Endothelial cell of umbilical vein (primary cell): ENCODE results near the gene DPM2. TPM values are rescaled to one million over a fixed set of nuclear protein-coding genes. Genes with fewer than 3 reads are reported as not detected.

ENCODE experiments used
- BruUV-seq: library from RNA; stranded (reverse); fragments of 400-500 nt; replicated peaks from 2 replicates; lab custom pipeline; 2021; lab: Mats Ljungman, UMichigan
- CTCF ChIA-PET: fragments of 300-600, 350-600 bp; sonication (Branson Sonifier 250); formaldehyde crosslinking; loops from one replicate; lab custom pipeline; 2021; ENCODE audit warnings: antibody characterized with exemption, inconsistent platforms; lab: Charles Lee
- POLR2A ChIA-PET: fragments of 300-600, 350-600 bp; sonication (Branson Sonifier 250); formaldehyde crosslinking; loops from one replicate; lab custom pipeline; 2021; ENCODE audit warnings: antibody characterized with exemption, inconsistent platforms; lab: Charles Lee
- DNase-seq: peaks from one replicate; pipeline ENCODE4 v3.0.0-alpha.2; 2011; ENCODE audit warnings: low read depth, low spot score
- FAIRE-seq: peaks from 2 replicates; lab custom pipeline; 2011; peaks lifted over from hg19 to GRCh38; lab: Jason Lieb, UNC
- H2AFZ ChIP-seq: 2 replicates; pipeline ENCODE4 v1.6.0; 2012; ENCODE audit warnings: low read depth, low read length, control low read depth, inconsistent platforms
- H3K27ac ChIP-seq: 2 replicates; pipeline ENCODE4 v1.5.1; 2011; ENCODE audit warnings: low read depth, mild to moderate bottlenecking, control low read depth, low read length, moderate library complexity; ENCODE audit not compliant: insufficient read depth
- H3K27me3 ChIP-seq, 2 experiments: 2 replicates each; pipeline versions ENCODE4 v1.6.0 to v1.6.1; 2011; ENCODE audit warnings: low read length in 2 of 2, mixed read lengths in 1 of 2; ENCODE audit not compliant: control insufficient read depth in 2 of 2, insufficient read depth in 2 of 2
- H3K36me3 ChIP-seq, 2 experiments: 2 replicates in 1 of 2; 3 replicates in 1 of 2; pipeline ENCODE4 v1.5.1; 2011; ENCODE audit warnings: low read length in 2 of 2, mild to moderate bottlenecking in 1 of 2, moderate library complexity in 1 of 2; ENCODE audit not compliant: control insufficient read depth in 2 of 2, insufficient read depth in 2 of 2; ENCODE audit errors: extremely low read depth in 1 of 2
- H3K4me1 ChIP-seq: 3 replicates; pipeline ENCODE4 v1.5.1; 2011; ENCODE audit warnings: mild to moderate bottlenecking, low read length; ENCODE audit not compliant: control insufficient read depth, insufficient read depth; ENCODE audit errors: extremely low read depth
- H3K4me2 ChIP-seq: 2 replicates; pipeline ENCODE4 v1.6.1; 2011; ENCODE audit warnings: low read length, control low read depth, mixed read lengths; ENCODE audit not compliant: insufficient read depth
- H3K4me3 ChIP-seq, 3 experiments: fragments of 200-600 bp in 1 of 3; sonication (generic), shearing (Covaris generic) in 1 of 3; replicated peaks in 1 of 3; 2 replicates each; pipeline ENCODE4 v1.5.1; 2011 to 2016; ENCODE audit warnings: control low read depth in 3 of 3, low read length in 3 of 3, mild to moderate bottlenecking in 2 of 3, inconsistent platforms in 1 of 3, low read depth in 1 of 3, moderate library complexity in 1 of 3; ENCODE audit not compliant: insufficient read depth in 1 of 3
- H3K79me2 ChIP-seq: 2 replicates; pipeline ENCODE4 v1.6.0; 2012; ENCODE audit warnings: low read length, inconsistent platforms; ENCODE audit not compliant: control insufficient read depth, insufficient read depth
- H3K9ac ChIP-seq: replicated peaks from 2 replicates; pipeline ENCODE3; 2011; ENCODE audit warnings: low read length, control low read depth; ENCODE audit not compliant: insufficient read depth; ENCODE audit errors: extremely low read depth
- H3K9me1 ChIP-seq: replicated peaks from 3 replicates; pipeline ENCODE4 v1.6.0; 2011; ENCODE audit warnings: mild to moderate bottlenecking, low read length; ENCODE audit not compliant: control insufficient read depth, insufficient read depth; ENCODE audit errors: extremely low read depth
- H3K9me3 ChIP-seq: replicated peaks from 2 replicates; pipeline ENCODE4 v1.5.1; 2012; ENCODE audit warnings: low read length, inconsistent platforms; ENCODE audit not compliant: control insufficient read depth, insufficient read depth
- H4K20me1 ChIP-seq: replicated peaks from 2 replicates; pipeline ENCODE3; 2011; ENCODE audit warnings: mild to moderate bottlenecking, low read length; ENCODE audit not compliant: control insufficient read depth, insufficient read depth; ENCODE audit errors: extremely low read depth
- EZH2 ChIP-seq: IDR thresholded peaks from 2 replicates; pipeline ENCODE4 v1.6.1; 2012; ENCODE audit warnings: borderline replicate concordance, low read depth, mild to moderate bottlenecking, moderate library complexity, low read length, inconsistent platforms; ENCODE audit not compliant: severe bottlenecking
- FOS ChIP-seq: IDR thresholded peaks from 2 replicates; pipeline ENCODE4 v1.6.1; 2011; ENCODE audit warnings: mild to moderate bottlenecking, low read length, moderate library complexity, borderline replicate concordance; ENCODE audit not compliant: insufficient read depth
- GATA2 ChIP-seq: IDR thresholded peaks from 2 replicates; pipeline ENCODE4 v1.7.0; 2011; ENCODE audit warnings: low read depth, mild to moderate bottlenecking, moderate library complexity, mixed read lengths, low read length; ENCODE audit not compliant: insufficient read length, insufficient read depth
- JUN ChIP-seq: IDR thresholded peaks from 2 replicates; pipeline ENCODE4 v1.6.1; 2011; ENCODE audit warnings: borderline replicate concordance, low read depth; ENCODE audit not compliant: insufficient read length, insufficient read depth
- MYC ChIP-seq: IDR thresholded peaks from one replicate; pipeline ENCODE4 v1.6.1; 2011; ENCODE audit warnings: mild to moderate bottlenecking, low read depth, low read length
- POLR2A ChIP-seq: IDR thresholded peaks from 2 replicates; pipeline ENCODE4 v1.6.1; 2012; ENCODE audit warnings: low read depth, mild to moderate bottlenecking, control low read depth, low read length
- POLR2AphosphoS5 ChIP-seq: IDR thresholded peaks from 2 replicates; pipeline ENCODE4 v1.6.1; 2012; ENCODE audit warnings: low read depth, mild to moderate bottlenecking, control low read depth, low read length, moderate library complexity; ENCODE audit not compliant: insufficient read depth
- dilution Hi-C: fragments of 300-500 bp; cut with MboI; formaldehyde crosslinking; loops from one replicate; pipeline ENCODE4 v1.15.0; 2019; ENCODE audit warnings: low sequenced_read_pairs; ENCODE audit not compliant: extremely low pct_ligation_motif_present
- intact Hi-C: fragments of 100-400 bp; cut with micrococcal nuclease; formaldehyde crosslinking; loops from one replicate; pipeline ENCODE4 v1.10.0; 2022
- polyA plus RNA-seq, 4 experiments: library from polyadenylated mRNA; depleted of rRNA in 3 of 4; stranded (reverse) in 3 of 4; unstranded in 1 of 4; fragments of >200 nt; gene quantifications; 2 replicates each; pipeline versions ENCODE4 v1.2.1 to v1.2.3, GENCODE V29; 2011 to 2012; ENCODE audit warnings: missing spikeins in 1 of 4
- total RNA-seq: library from RNA; stranded (reverse); gene quantifications from 2 replicates; pipeline ENCODE4 v1.2.3, GENCODE V29; 2021
- TF ChIP-seq, protein P1 (sequence below): IDR thresholded peaks from 2 replicates; pipeline ENCODE4 v1.6.1; 2011; ENCODE audit not compliant: insufficient read depth, insufficient read length
- TF ChIP-seq, protein P2 (sequence below), 2 donors: IDR thresholded peaks; 1 replicate in 1 of 2; 2 replicates in 1 of 2; pipeline ENCODE4 v1.5.1; 2011; ENCODE audit warnings: low read length in 2 of 2, mild to moderate bottlenecking in 2 of 2, moderate library complexity in 2 of 2, control low read depth in 1 of 2, inconsistent platforms in 1 of 2, low read depth in 1 of 2; ENCODE audit not compliant: insufficient read depth in 1 of 2; ENCODE audit errors: extremely low read depth in 1 of 2

Gene DPM2
- total and polyA plus RNA-seq, 2 donors (not counting 3 experiments of a cell fraction or from before 2014, with no cell fraction given): 47.9 to 63.9 TPM

DNA sequence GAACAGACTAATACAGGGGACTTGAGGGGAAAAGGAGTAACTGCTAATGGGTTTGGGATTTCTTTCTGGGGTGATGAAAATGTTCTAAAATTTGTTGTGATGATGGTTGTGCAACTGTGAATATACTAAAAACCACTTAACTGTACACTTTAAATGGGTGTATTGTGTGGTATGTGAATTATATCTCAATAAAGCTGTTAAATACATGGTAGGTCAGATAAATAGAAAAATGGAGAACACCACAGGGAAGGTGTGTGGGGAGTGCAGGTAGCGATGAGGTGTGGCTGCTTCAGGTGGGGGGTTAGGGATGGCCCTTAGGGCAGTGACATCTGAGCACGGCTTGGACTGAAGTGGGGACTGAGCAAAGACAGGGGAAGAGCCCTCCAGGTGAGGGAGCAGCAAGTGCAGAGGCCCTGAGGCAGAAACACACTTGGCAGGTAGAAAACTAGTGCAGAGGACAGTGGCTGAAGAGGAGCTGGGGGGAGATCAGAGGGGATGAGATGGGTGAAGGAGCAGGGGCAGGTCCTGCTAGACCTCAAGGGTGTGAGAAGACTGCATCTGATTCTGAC, 22.3 kb upstream of the DPM2 start:
- no peak for FAIRE-seq
- TF ChIP-seq, protein P1, sequence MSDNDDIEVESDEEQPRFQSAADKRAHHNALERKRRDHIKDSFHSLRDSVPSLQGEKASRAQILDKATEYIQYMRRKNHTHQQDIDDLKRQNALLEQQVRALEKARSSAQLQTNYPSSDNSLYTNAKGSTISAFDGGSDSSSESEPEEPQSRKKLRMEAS: no peak
- TF ChIP-seq, protein P2, sequence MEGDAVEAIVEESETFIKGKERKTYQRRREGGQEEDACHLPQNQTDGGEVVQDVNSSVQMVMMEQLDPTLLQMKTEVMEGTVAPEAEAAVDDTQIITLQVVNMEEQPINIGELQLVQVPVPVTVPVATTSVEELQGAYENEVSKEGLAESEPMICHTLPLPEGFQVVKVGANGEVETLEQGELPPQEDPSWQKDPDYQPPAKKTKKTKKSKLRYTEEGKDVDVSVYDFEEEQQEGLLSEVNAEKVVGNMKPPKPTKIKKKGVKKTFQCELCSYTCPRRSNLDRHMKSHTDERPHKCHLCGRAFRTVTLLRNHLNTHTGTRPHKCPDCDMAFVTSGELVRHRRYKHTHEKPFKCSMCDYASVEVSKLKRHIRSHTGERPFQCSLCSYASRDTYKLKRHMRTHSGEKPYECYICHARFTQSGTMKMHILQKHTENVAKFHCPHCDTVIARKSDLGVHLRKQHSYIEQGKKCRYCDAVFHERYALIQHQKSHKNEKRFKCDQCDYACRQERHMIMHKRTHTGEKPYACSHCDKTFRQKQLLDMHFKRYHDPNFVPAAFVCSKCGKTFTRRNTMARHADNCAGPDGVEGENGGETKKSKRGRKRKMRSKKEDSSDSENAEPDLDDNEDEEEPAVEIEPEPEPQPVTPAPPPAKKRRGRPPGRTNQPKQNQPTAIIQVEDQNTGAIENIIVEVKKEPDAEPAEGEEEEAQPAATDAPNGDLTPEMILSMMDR (IDR thresholded peaks at IDR 0.05; ENCODE audit: extremely low read depth in 1 of 2, insufficient read depth in 1 of 2, low read depth in 1 of 2, low read length in 2 of 2): no peak
- no peak for TF ChIP-seq FOS
- no peak for TF ChIP-seq MYC
- no peak for TF ChIP-seq POLR2AphosphoS5
- TF ChIP-seq POLR2A: no peak
- no peak for TF ChIP-seq GATA2
- no peak for TF ChIP-seq JUN
- TF ChIP-seq EZH2: no peak
- no peak for DNase-seq
- Histone ChIP-seq H3K9me1 (no peaks in the 10 kb centered on the region), H3K79me2 (no peaks in the 10 kb centered on the region), H3K4me2 (no peak overlapping the region), H4K20me1 (no peaks in the 10 kb centered on the region), H3K36me3 (no peaks in the 10 kb centered on the region), H2AFZ (no peak overlapping the region), H3K27me3 (no peaks in the 10 kb centered on the region), H3K4me1 (no peaks in the 10 kb centered on the region), H3K27ac (no peak overlapping the region), H3K9me3 (no peaks in the 10 kb centered on the region), H3K4me3 (no peak overlapping the region), H3K9ac (no peak overlapping the region)
- BruUV-seq: no TSS peak
- ChIA-PET CTCF (interaction anchor here (0.7 to 1.1 kb wide), 4 partner anchors 16 to 75 kb away, joined by 3 to 5 read pairs (median 3); no protein-coding TSS in a partner anchor), POLR2A (no interaction called here)
- intact Hi-C loops: no loop called here
- dilution Hi-C loops: no loop called here
